PC-3 (cell line): ENCODE data around the gene DNM1L. TPM values are rescaled to one million over a fixed set of nuclear protein-coding genes. Genes with fewer than 3 reads are reported as not detected.

Experiments
- ATAC-seq: fragments of 200-7000 bp; cut with Tn5 transposase; 2 replicates; pipeline ENCODE4 v1.9.1; 2020; ENCODE audit warnings: mild to moderate bottlenecking, moderate library complexity
- BruUV-seq: library from RNA; stranded (reverse); fragments of 400-500 nt; replicated peaks from 2 replicates; lab custom pipeline; 2021; lab: Mats Ljungman, UMichigan
- CTCF ChIA-PET: fragments of 300-600 bp; sonication (Branson Sonifier 250); formaldehyde crosslinking; loops from one replicate; lab custom pipeline; 2022; ENCODE audit warnings: antibody characterized with exemption; lab: Charles Lee
- POLR2A ChIA-PET: fragments of 300-600 bp; sonication (Branson Sonifier 250); formaldehyde crosslinking; loops from one replicate; lab custom pipeline; 2022; ENCODE audit warnings: antibody characterized with exemption; ENCODE audit not compliant: unreplicated experiment; lab: Charles Lee
- DNase-seq: peaks from one replicate; pipeline ENCODE4 v3.0.0-alpha.2; 2015
- H2AFZ ChIP-seq: fragments of 300-600 bp; sonication (generic); 2 replicates; pipeline ENCODE4 v1.6.0; 2016; ENCODE audit warnings: antibody characterized with exemption, low read length
- H3F3A ChIP-seq: fragments of 300-600 bp; sonication (generic); one replicate; pipeline ENCODE4 v1.6.0; 2017; ENCODE audit warnings: antibody characterized with exemption, low read length, control low read depth, mild to moderate bottlenecking; ENCODE audit not compliant: unreplicated experiment
- H3K27ac ChIP-seq: fragments of 300-600 bp; sonication (generic); 2 replicates; pipeline ENCODE4 v1.5.1; 2016; ENCODE audit warnings: mild to moderate bottlenecking, low read length
- H3K27me3 ChIP-seq: fragments of 300-600 bp; sonication (generic); 2 replicates; pipeline ENCODE4 v1.6.1; 2016; ENCODE audit warnings: low read length, mixed read lengths
- H3K36me3 ChIP-seq: fragments of 300-600 bp; sonication (generic); 2 replicates; pipeline ENCODE4 v1.6.1; 2016; ENCODE audit warnings: low read depth, mixed run types, low read length, mixed read lengths
- H3K4me1 ChIP-seq: fragments of 300-600 bp; sonication (generic); 2 replicates; pipeline ENCODE4 v1.5.1; 2016; ENCODE audit warnings: low read length; ENCODE audit not compliant: insufficient read depth
- H3K4me2 ChIP-seq: fragments of 300-600 bp; sonication (generic); 2 replicates; pipeline ENCODE4 v1.6.0; 2016; ENCODE audit warnings: low read length
- H3K4me3 ChIP-seq: fragments of 300-600 bp; sonication (generic); 2 replicates; pipeline ENCODE4 v1.5.1; 2016; ENCODE audit warnings: mild to moderate bottlenecking, low read length, mixed read lengths
- H3K79me2 ChIP-seq: fragments of 300-600 bp; sonication (generic); 2 replicates; pipeline ENCODE4 v1.6.1; 2017; ENCODE audit warnings: low read length, mixed read lengths
- H3K9ac ChIP-seq: fragments of 300-600 bp; sonication (generic); 2 replicates; pipeline ENCODE4 v1.6.0; 2016; ENCODE audit warnings: mild to moderate bottlenecking, low read length
- H3K9me2 ChIP-seq: fragments of 300-600 bp; sonication (generic); replicated peaks from 2 replicates; pipeline ENCODE4 v1.6.1; 2016; ENCODE audit warnings: mixed run types, low read length, mixed read lengths
- H3K9me3 ChIP-seq: fragments of 300-600 bp; sonication (generic); 2 replicates; pipeline ENCODE4 v1.6.1; 2016; ENCODE audit warnings: low read length, mixed read lengths
- H4K20me1 ChIP-seq: fragments of 300-600 bp; sonication (generic); 2 replicates; pipeline ENCODE4 v1.6.1; 2016; ENCODE audit warnings: low read length, mixed read lengths
- CTCF ChIP-seq: fragments of 300-600 bp; sonication (generic); conservative IDR thresholded peaks from 2 replicates; pipeline ENCODE4 v1.5.1; 2017; ENCODE audit warnings: antibody characterized with exemption, low read depth, mild to moderate bottlenecking, low read length
- EZH2 ChIP-seq: fragments of 300-600 bp; sonication (generic); IDR thresholded peaks from one replicate; pipeline ENCODE4 v1.6.1; 2017; ENCODE audit warnings: antibody characterized with exemption, mild to moderate bottlenecking, low read length; ENCODE audit not compliant: unreplicated experiment
- EZH2phosphoT487 ChIP-seq: fragments of 300-600 bp; sonication (generic); IDR thresholded peaks from 2 replicates; pipeline ENCODE4 v1.6.1; 2018; ENCODE audit warnings: mild to moderate bottlenecking, antibody characterized with exemption, low read length, borderline replicate concordance
- intact Hi-C: fragments of 100-400 bp; cut with micrococcal nuclease; formaldehyde crosslinking; loops from 2 replicates; pipeline ENCODE4 v1.9.0; 2023
- total RNA-seq: library from RNA; depleted of rRNA; stranded (reverse); fragments of >200 nt; gene quantifications from 2 replicates; pipeline ENCODE4 v1.2.3, GENCODE V29; 2014

The DNM1L gene
- total RNA-seq, 1 experiment from 2014 or later, result 38.7 TPM

GRCh38 chr12:32726286-32726685, 47.2 kb downstream of the DNM1L start:
- Histone ChIP-seq H3K9ac (no peak overlapping the region), H3K4me1 (no peaks in the 10 kb centered on the region; the same call in 1 of the 2 replicates), H3K9me2 (no peaks in the 10 kb centered on the region), H3F3A (no peaks in the 10 kb centered on the region), H3K27ac (no peak overlapping the region), H3K9me3 (no peaks in the 10 kb centered on the region), H3K4me3 (no peak overlapping the region), H3K36me3 (peaks cover 6% of the 10 kb centered on the region; the same call in 1 of the 2 replicates), H4K20me1 (no peaks in the 10 kb centered on the region), H3K4me2 (no peak overlapping the region), H3K27me3 (no peaks in the 10 kb centered on the region), H2AFZ (no peak overlapping the region), H3K79me2 (no peaks in the 10 kb centered on the region)
- no TSS peak for BruUV-seq
- intact Hi-C loops, result no loop called here
- ATAC-seq, result no peak
- CTCF ChIA-PET, result no interaction called here
- POLR2A ChIA-PET, result no interaction called here
- no peak for DNase-seq
- TF ChIP-seq EZH2phosphoT487 (no peak), EZH2 (no peak), CTCF (no peak)

- Histone ChIP-seq H3K9ac (no peak overlapping the region), H3K4me1 (no peaks in the 10 kb centered on the region; the same call in 1 of the 2 replicates), H3K27me3 (no peaks in the 10 kb centered on the region), H3K9me2 (no peaks in the 10 kb centered on the region), H3K27ac (no peak overlapping the region), H3K36me3 (peaks cover 11% of the 10 kb centered on the region), H3K4me3 (no peak overlapping the region), H3F3A (no peaks in the 10 kb centered on the region), H4K20me1 (no peaks in the 10 kb centered on the region), H2AFZ (no peak overlapping the region), H3K4me2 (no peak overlapping the region), H3K9me3 (no peaks in the 10 kb centered on the region), H3K79me2 (no peaks in the 10 kb centered on the region)
- ATAC-seq (no peak), DNase-seq (no peak)
- intact Hi-C loops, result no loop called here
- CTCF ChIA-PET, result no interaction called here
- BruUV-seq, result no TSS peak
- POLR2A ChIA-PET, result no interaction called here
- TF ChIP-seq EZH2phosphoT487 (no peak), EZH2 (no peak)
Measured at GRCh38 chr12:32727237-32727636, 48.1 kb downstream of the DNM1L start.

GRCh38 chr12:32734952-32735351, 55.9 kb downstream of the DNM1L start:
- Histone ChIP-seq H3K9me2 (no peaks in the 10 kb centered on the region), H3K9ac (no peak overlapping the region), H3K27ac (no peak overlapping the region), H3K27me3 (no peaks in the 10 kb centered on the region), H3K9me3 (no peaks in the 10 kb centered on the region), H3K4me1 (no peaks in the 10 kb centered on the region), H3F3A (no peaks in the 10 kb centered on the region), H2AFZ (no peak overlapping the region), H3K4me3 (no peak overlapping the region), H3K36me3 (peaks cover 34% of the 10 kb centered on the region), H3K79me2 (no peaks in the 10 kb centered on the region), H4K20me1 (no peaks in the 10 kb centered on the region), H3K4me2 (no peak overlapping the region)
- DNase-seq (no peak), ATAC-seq (no peak)
- BruUV-seq, result no TSS peak
- TF ChIP-seq CTCF (no peak), EZH2phosphoT487 (no peak), EZH2 (no peak)
- CTCF ChIA-PET, result interaction anchor here (0.6 kb wide), 1 partner anchor 191 kb away, joined by 3 read pairs; no protein-coding TSS in a partner anchor
- POLR2A ChIA-PET, result no interaction called here
- intact Hi-C loops, result no loop called here
